MCF 10A (cell line): ENCODE measurements around the gene SMARCE1. TPM values are rescaled to one million over a fixed set of nuclear protein-coding genes. Genes with fewer than 3 reads are reported as not detected.

Experiments
- BruUV-seq: library from RNA; stranded (reverse); fragments of 400-500 nt; replicated peaks from 2 replicates; lab custom pipeline; 2021; lab: Mats Ljungman, UMichigan
- CTCF ChIA-PET: fragments of 300-600 bp; sonication (Branson Sonifier 250); formaldehyde crosslinking; extraction: SDS; loops from one replicate; lab custom pipeline; 2021; ENCODE audit warnings: antibody characterized with exemption, inconsistent platforms; lab: Yijun Ruan, JAX
- POLR2A ChIA-PET: fragments of 300-600, 350-650 bp; sonication (Branson Sonifier 250); formaldehyde crosslinking; extraction: SDS; loops from one replicate; lab custom pipeline; 2020; ENCODE audit warnings: antibody characterized with exemption, inconsistent platforms; lab: Yijun Ruan, JAX
- DNase-seq: peaks from one replicate; pipeline ENCODE4 v3.0.0-alpha.2; 2018; ENCODE audit not compliant: unreplicated experiment
- H3K27ac Mint-ChIP-seq: one replicate; pipeline ENCODE4 v1.8.0; 2022; ENCODE audit warnings: mild to moderate bottlenecking, low read depth, mixed read lengths; ENCODE audit not compliant: unreplicated experiment
- H3K27me3 Mint-ChIP-seq: one replicate; pipeline ENCODE4 v1.8.0; 2022; ENCODE audit warnings: mixed read lengths; ENCODE audit not compliant: insufficient read depth, unreplicated experiment
- H3K36me3 Mint-ChIP-seq: one replicate; pipeline ENCODE4 v1.8.0; 2022; ENCODE audit warnings: mild to moderate bottlenecking, moderate library complexity, mixed read lengths; ENCODE audit not compliant: insufficient read depth, unreplicated experiment
- H3K4me1 Mint-ChIP-seq: one replicate; pipeline ENCODE4 v1.8.0; 2022; ENCODE audit warnings: mixed read lengths; ENCODE audit not compliant: insufficient read depth, unreplicated experiment
- H3K4me3 Mint-ChIP-seq: one replicate; pipeline ENCODE4 v1.8.0; 2022; ENCODE audit warnings: mild to moderate bottlenecking, moderate library complexity, mixed read lengths; ENCODE audit not compliant: unreplicated experiment
- H3K9me3 Mint-ChIP-seq: one replicate; pipeline ENCODE4 v1.8.0; 2022; ENCODE audit warnings: mixed read lengths; ENCODE audit not compliant: unreplicated experiment
- CTCF ChIP-seq: fragments of 200-600 bp; IDR thresholded peaks from one replicate; pipeline ENCODE4 v1.8.0; 2022; ENCODE audit warnings: antibody characterized with exemption, mild to moderate bottlenecking; ENCODE audit not compliant: unreplicated experiment
- intact Hi-C: fragments of 100-400 bp; cut with micrococcal nuclease; formaldehyde crosslinking; loops from 2 replicates; pipeline ENCODE4 v1.14.1; 2022
- total RNA-seq: library from RNA; stranded (reverse); gene quantifications from 2 replicates; pipeline ENCODE4 v1.2.3, GENCODE V29; 2022

SMARCE1 gene
- total RNA-seq, 1 experiment from 2014 or later: 128 TPM

DNA sequence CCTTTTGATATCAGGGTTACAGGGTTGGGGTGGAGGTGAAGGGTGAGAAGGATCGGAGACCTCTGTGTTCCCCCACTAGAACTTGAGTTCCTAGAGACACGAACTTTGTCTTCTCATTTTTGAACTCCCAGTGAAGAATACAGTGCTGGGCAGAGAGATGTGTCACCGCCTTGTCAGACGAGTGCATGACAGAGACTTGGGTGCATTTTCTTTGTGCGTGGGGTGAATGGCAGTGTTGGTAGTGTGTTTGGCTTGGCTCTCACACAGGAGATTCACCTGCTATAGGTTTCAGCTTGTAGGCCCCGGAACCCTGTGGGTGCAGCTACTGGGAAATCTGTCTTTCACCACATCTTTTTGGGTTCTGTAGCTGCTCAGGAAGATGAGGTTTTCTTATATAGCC, 42.3 kb downstream of the SMARCE1 start:
- BruUV-seq: no TSS peak
- peaks cover 12% of the 10 kb centered on the region for H3K27me3 Mint-ChIP-seq
- CTCF ChIA-PET: interaction anchor here (0.6 kb wide), 1 partner anchor 118 kb away, joined by 3 read pairs; no protein-coding TSS in a partner anchor
- no peak overlapping the region for H3K4me3 Mint-ChIP-seq
- DNase-seq: no peak
- no peaks in the 10 kb centered on the region for H3K4me1 Mint-ChIP-seq
- no peak for TF ChIP-seq CTCF
- H3K36me3 Mint-ChIP-seq: no peaks in the 10 kb centered on the region
- no peaks in the 10 kb centered on the region for H3K9me3 Mint-ChIP-seq
- intact Hi-C loops: no loop called here
- POLR2A ChIA-PET: interaction anchor here (0.6 kb wide), 1 partner anchor 42 kb away, joined by 3 read pairs; the partner anchor contains the start of gene SMARCE1
- no peak overlapping the region for H3K27ac Mint-ChIP-seq

- CTCF ChIA-PET: interaction anchor here (0.6 kb wide), 1 partner anchor 117 kb away, joined by 3 read pairs; no protein-coding TSS in a partner anchor
- Mint-ChIP-seq H3K27me3 (peaks cover 5% of the 10 kb centered on the region), H3K36me3 (no peaks in the 10 kb centered on the region)
These were observed 43.1 kb downstream of the SMARCE1 start for GRCh38 chr17:40604327-40605080.

GRCh38 chr17:40602445-40603443, 44.9 kb downstream of the SMARCE1 start:
- BruUV-seq: no TSS peak
- no peak for TF ChIP-seq CTCF
- CTCF ChIA-PET: interaction anchor here (0.6 kb wide), 2 partner anchors 12 to 271 kb away, joined by 3 read pairs; no protein-coding TSS in a partner anchor
- intact Hi-C loops: no loop called here
- Mint-ChIP-seq H3K4me1 (no peaks in the 10 kb centered on the region), H3K36me3 (no peaks in the 10 kb centered on the region), H3K9me3 (no peaks in the 10 kb centered on the region), H3K27ac (no peak overlapping the region), H3K4me3 (no peak overlapping the region), H3K27me3 (no peaks in the 10 kb centered on the region)
- no peak for DNase-seq
- POLR2A ChIA-PET: interaction anchor here (0.6 kb wide), 1 partner anchor 207 kb away, joined by 4 read pairs; no protein-coding TSS in a partner anchor

More at GRCh38 chr17:40604327-40605080, 43.1 kb downstream of the SMARCE1 start:
- intact Hi-C loops: no loop called here
- H3K9me3 Mint-ChIP-seq: no peaks in the 10 kb centered on the region
- POLR2A ChIA-PET: no interaction called here
- H3K27ac Mint-ChIP-seq: no peak overlapping the region
- TF ChIP-seq CTCF: no peak
- DNase-seq: no peak
- no peaks in the 10 kb centered on the region for H3K4me1 Mint-ChIP-seq
- H3K4me3 Mint-ChIP-seq: no peak overlapping the region
- BruUV-seq: no TSS peak
